ENCODE results near the gene C5orf47. TPM values are rescaled to one million over a fixed set of nuclear protein-coding genes. Genes with fewer than 3 reads are reported as not detected.
A peak's percentile ranks its signal among the peaks of the same experiment; 100 is the strongest.

C5orf47 gene, protein sequence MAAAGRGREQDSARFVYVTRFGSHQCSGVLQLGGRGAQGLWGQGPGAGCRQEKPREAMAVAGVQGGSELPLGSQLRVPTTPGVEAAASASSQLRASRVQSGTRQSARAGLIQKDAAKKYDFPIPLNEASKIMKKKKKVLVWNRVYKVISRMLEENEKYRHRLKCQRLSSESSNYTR
- polyA plus RNA-seq (2013): 0.04 and 0.12 TPM in 2 replicates

DNA sequence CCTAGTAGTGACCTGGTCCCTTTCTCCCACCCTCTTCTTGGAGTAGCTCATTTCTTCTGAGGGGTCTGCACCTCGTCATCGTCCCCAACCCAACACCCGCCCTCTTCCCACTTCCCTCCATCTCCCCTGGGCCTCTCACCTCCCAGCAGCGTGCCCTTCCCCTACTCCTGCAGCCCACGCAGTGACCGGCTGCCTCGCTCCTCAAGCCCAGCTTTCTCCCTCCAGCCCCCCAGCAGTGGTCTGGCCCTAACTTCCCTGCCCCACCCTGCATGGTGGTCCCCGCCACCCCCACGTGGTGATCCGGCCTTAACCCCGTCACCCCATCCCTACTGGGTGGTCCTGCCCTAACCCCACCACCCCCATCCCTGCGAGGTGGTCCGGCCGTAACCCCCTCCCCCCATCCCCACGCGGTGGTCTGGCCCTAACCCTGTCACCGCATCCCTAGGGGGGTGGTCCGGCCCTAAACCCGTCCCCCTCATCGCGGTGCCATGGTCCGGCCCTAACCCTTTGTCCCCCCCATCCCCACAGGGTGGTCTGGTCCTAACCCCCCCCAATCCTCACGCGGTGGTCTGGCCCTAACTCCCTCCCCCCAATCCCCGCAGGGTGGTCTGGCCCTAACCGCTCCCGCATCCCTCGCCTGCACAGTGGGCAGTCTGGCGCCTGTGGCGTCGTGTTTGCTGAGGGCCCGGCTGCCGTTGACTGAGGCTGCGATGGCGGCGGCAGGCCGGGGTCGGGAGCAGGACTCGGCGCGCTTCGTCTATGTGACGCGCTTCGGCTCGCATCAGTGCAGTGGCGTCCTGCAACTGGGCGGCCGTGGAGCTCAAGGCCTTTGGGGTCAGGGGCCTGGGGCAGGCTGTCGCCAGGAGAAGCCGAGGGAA is at the start of gene C5orf47:
C5orf47 (plus strand) TSS at position 617 of the 878 bp plus-strand sequence; CDS start at position 711, 94 bp downstream.
- no peak within 1 kb of the TSS for H2BK12ac ChIP-seq (ENCODE audit: low read length)
- H3K23ac ChIP-seq (ENCODE audit: low read length): no peak within 1 kb of the TSS
- no peaks in the 10 kb centered on the region for H3K27me3 ChIP-seq (ENCODE audit: insufficient read depth, low read length)
- no peaks in the 10 kb centered on the region for H3K79me1 ChIP-seq (ENCODE audit: low read length)
- H3K14ac ChIP-seq (ENCODE audit: low read length): no peak within 1 kb of the TSS
- H4K91ac ChIP-seq (ENCODE audit: low read depth, low read length): no peak within 1 kb of the TSS
- no peaks in the 10 kb centered on the region for H3K36me3 ChIP-seq (ENCODE audit: control insufficient read depth in 1 of 2, insufficient read depth in 2 of 2, low read length in 2 of 2)
- H2BK120ac ChIP-seq (ENCODE audit: insufficient read depth, low read length, poor library complexity): no peak within 1 kb of the TSS
- H3K27ac ChIP-seq (ENCODE audit: low read depth, low read length): no peak within 1 kb of the TSS
- no peak within 1 kb of the TSS for H2BK5ac ChIP-seq (ENCODE audit: low read depth, low read length, poor library complexity)
- H3K9ac ChIP-seq (ENCODE audit: low read length): no peak within 1 kb of the TSS
- WGBS (ENCODE audit: extremely low coverage, insufficient coverage, insufficient read length): no CpG with 5 or more reads among the region's 51 CpGs
- no peak within 1 kb of the TSS for H3K4me2 ChIP-seq (ENCODE audit: low read length)
- no peak within 1 kb of the TSS for H3K4ac ChIP-seq (ENCODE audit: low read depth, low read length)
- no peaks in the 10 kb centered on the region for H3K4me1 ChIP-seq (ENCODE audit: control insufficient read depth in 1 of 2, insufficient read depth in 2 of 2, low read length in 2 of 2)
- no peak within 1 kb of the TSS for H2AK5ac ChIP-seq (ENCODE audit: low read length)
- no peak within 1 kb of the TSS for H4K12ac ChIP-seq (ENCODE audit: low read depth, low read length)
- H3K18ac ChIP-seq (ENCODE audit: low read length): no peak within 1 kb of the TSS
- H4K8ac ChIP-seq (ENCODE audit: low read depth, low read length): no peak within 1 kb of the TSS
- H2AFZ ChIP-seq (ENCODE audit: insufficient read depth, low read length, poor library complexity): no peak within 1 kb of the TSS
- peaks cover 3% of the 10 kb centered on the region for H3K9me3 ChIP-seq (ENCODE audit: insufficient read depth, low read depth, low read length)
- DNase-seq: no peak
- H3K4me3 ChIP-seq (ENCODE audit: low read depth, low read length): no peak within 1 kb of the TSS
- H3K79me2 ChIP-seq (ENCODE audit: control insufficient read depth, insufficient read depth, low read length, poor library complexity): no peaks in the 10 kb centered on the region

DNA sequence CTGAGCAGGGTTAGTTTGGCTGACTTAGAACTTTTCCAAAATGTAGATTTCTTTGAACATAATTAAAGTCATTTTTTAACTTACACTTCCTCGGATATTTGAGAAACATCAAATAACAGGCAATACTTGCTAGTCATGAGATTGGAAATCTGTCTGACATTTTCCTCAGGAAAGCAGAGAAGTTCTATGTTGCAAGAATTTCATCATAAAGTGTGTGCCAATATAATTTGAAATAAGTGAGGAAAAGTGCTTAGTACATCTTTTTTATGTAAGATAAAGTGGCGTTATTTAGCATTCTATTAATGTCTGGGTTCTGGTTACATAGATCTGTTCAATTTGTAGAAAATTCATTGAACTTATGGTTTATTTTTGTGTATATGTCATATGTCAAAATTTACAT is 48.7 kb upstream of the C5orf47 start:
- Histone ChIP-seq H3K79me2 (ENCODE audit: control insufficient read depth, insufficient read depth, low read length, poor library complexity) (no peaks in the 10 kb centered on the region), H2BK120ac (ENCODE audit: insufficient read depth, low read length, poor library complexity) (no peak overlapping the region), H3K27me3 (ENCODE audit: insufficient read depth, low read length) (no peaks in the 10 kb centered on the region), H3K4me2 (ENCODE audit: low read length) (no peak overlapping the region), H3K14ac (ENCODE audit: low read length) (no peak overlapping the region), H3K27ac (ENCODE audit: low read depth, low read length) (no peak overlapping the region), H3K4me3 (ENCODE audit: low read depth, low read length) (no peak overlapping the region), H3K9ac (ENCODE audit: low read length) (no peak overlapping the region), H3K79me1 (ENCODE audit: low read length) (no peaks in the 10 kb centered on the region), H2AK5ac (ENCODE audit: low read length) (no peak overlapping the region), H4K91ac (ENCODE audit: low read depth, low read length) (no peak overlapping the region), H3K36me3 (ENCODE audit: control insufficient read depth in 1 of 2, insufficient read depth in 2 of 2, low read length in 2 of 2) (peaks cover 4 to 5% of the 10 kb centered on the region in 2 experiments), H3K4ac (ENCODE audit: low read depth, low read length) (no peak overlapping the region), H3K9me3 (ENCODE audit: insufficient read depth, low read depth, low read length) (no peaks in the 10 kb centered on the region), H3K23ac (ENCODE audit: low read length) (no peak overlapping the region), H3K18ac (ENCODE audit: low read length) (no peak overlapping the region), H4K8ac (ENCODE audit: low read depth, low read length) (no peak overlapping the region), H3K4me1 (ENCODE audit: control insufficient read depth in 1 of 2, insufficient read depth in 2 of 2, low read length in 2 of 2) (peaks cover 0 to 3% of the 10 kb centered on the region in 2 experiments), H2AFZ (ENCODE audit: insufficient read depth, low read length, poor library complexity) (no peak overlapping the region), H2BK12ac (ENCODE audit: low read length) (no peak overlapping the region), H2BK5ac (ENCODE audit: low read depth, low read length, poor library complexity) (no peak overlapping the region), H4K12ac (ENCODE audit: low read depth, low read length) (no peak overlapping the region)
- no CpG with 5 or more reads among the region's 2 CpGs for WGBS (ENCODE audit: extremely low coverage, insufficient coverage, insufficient read length)
- peak in 1 of 2 donors; percentile 21 for DNase-seq

DNA sequence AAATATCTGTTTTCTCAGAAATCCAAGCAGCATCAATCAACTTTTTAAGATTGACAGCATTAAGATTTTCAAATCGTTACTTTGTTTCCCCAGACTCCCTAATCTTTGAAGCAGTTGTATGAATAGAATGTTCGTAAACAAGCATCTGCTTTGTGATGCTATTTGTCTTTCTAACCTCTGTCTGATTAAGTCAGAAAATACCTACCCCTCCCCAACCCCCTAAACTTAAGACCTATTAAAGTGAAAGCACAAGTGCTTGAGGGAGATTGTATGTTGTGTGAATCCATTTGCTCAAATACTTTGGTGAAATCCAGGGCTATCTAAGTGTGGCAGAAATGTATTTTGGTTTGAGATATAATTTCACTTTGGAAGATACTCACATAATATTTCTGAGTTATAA is 47.9 kb upstream of the C5orf47 start:
- Histone ChIP-seq H3K4me1 (ENCODE audit: control insufficient read depth in 1 of 2, insufficient read depth in 2 of 2, low read length in 2 of 2) (peaks cover 0 to 3% of the 10 kb centered on the region in 2 experiments), H3K18ac (ENCODE audit: low read length) (no peak overlapping the region), H3K27ac (ENCODE audit: low read depth, low read length) (no peak overlapping the region), H4K8ac (ENCODE audit: low read depth, low read length) (no peak overlapping the region), H3K4me2 (ENCODE audit: low read length) (no peak overlapping the region), H3K36me3 (ENCODE audit: control insufficient read depth in 1 of 2, insufficient read depth in 2 of 2, low read length in 2 of 2) (peaks cover 4 to 5% of the 10 kb centered on the region in 2 experiments), H3K9ac (ENCODE audit: low read length) (no peak overlapping the region), H2AFZ (ENCODE audit: insufficient read depth, low read length, poor library complexity) (no peak overlapping the region), H3K79me1 (ENCODE audit: low read length) (no peaks in the 10 kb centered on the region), H2BK5ac (ENCODE audit: low read depth, low read length, poor library complexity) (no peak overlapping the region), H3K4ac (ENCODE audit: low read depth, low read length) (no peak overlapping the region), H3K9me3 (ENCODE audit: insufficient read depth, low read depth, low read length) (no peaks in the 10 kb centered on the region), H3K4me3 (ENCODE audit: low read depth, low read length) (no peak overlapping the region), H2BK12ac (ENCODE audit: low read length) (no peak overlapping the region), H3K79me2 (ENCODE audit: control insufficient read depth, insufficient read depth, low read length, poor library complexity) (no peaks in the 10 kb centered on the region), H4K12ac (ENCODE audit: low read depth, low read length) (no peak overlapping the region), H3K27me3 (ENCODE audit: insufficient read depth, low read length) (no peaks in the 10 kb centered on the region), H3K23ac (ENCODE audit: low read length) (no peak overlapping the region), H4K91ac (ENCODE audit: low read depth, low read length) (no peak overlapping the region), H2AK5ac (ENCODE audit: low read length) (no peak overlapping the region), H3K14ac (ENCODE audit: low read length) (no peak overlapping the region), H2BK120ac (ENCODE audit: insufficient read depth, low read length, poor library complexity) (no peak overlapping the region)
- no CpG with 5 or more reads among the region's 2 CpGs for WGBS (ENCODE audit: extremely low coverage, insufficient coverage, insufficient read length)
- DNase-seq: no peak

DNA sequence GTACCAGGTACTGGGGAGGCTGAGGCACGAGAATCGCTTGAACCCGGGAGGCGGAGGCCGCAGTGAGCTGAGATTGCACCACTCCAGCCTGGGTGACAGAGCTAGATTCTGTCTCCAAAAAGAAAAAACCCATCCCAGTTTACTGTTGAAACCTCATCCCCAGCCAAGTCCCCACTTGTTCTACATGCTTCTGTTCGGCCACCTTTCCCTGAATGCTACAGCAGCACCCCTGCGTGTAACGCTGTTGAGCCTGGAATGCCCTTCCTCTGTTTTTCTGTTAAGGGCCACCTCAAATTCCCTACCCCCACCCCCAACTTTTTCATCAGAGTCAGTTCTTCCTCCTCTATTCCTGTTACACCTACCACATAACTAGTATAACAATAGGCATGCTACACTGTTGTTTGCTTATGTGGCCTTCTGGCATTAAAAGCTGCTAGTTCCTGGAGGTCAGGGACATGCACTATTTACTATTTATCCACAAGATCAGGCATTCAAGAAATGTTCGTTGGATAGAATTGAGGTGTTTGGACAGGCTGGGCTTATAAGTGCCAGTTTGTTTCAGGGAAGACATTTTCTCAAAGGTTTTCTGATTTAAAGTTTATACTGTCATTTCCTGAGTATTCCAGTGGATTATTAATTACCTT is 47.1 kb upstream of the C5orf47 start:
- no peak overlapping the region for H3K4me2 ChIP-seq (ENCODE audit: low read length)
- H2BK120ac ChIP-seq (ENCODE audit: insufficient read depth, low read length, poor library complexity): no peak overlapping the region
- H3K4ac ChIP-seq (ENCODE audit: low read depth, low read length): no peak overlapping the region
- no peak overlapping the region for H4K12ac ChIP-seq (ENCODE audit: low read depth, low read length)
- no peak overlapping the region for H3K4me3 ChIP-seq (ENCODE audit: low read depth, low read length)
- H3K4me1 ChIP-seq (ENCODE audit: control insufficient read depth in 1 of 2, insufficient read depth in 2 of 2, low read length in 2 of 2): peaks cover 0 to 3% of the 10 kb centered on the region in 2 experiments
- H3K27me3 ChIP-seq (ENCODE audit: insufficient read depth, low read length): no peaks in the 10 kb centered on the region
- no peak overlapping the region for H4K8ac ChIP-seq (ENCODE audit: low read depth, low read length)
- H3K79me1 ChIP-seq (ENCODE audit: low read length): no peaks in the 10 kb centered on the region
- no peak overlapping the region for H3K9ac ChIP-seq (ENCODE audit: low read length)
- H2BK12ac ChIP-seq (ENCODE audit: low read length): no peak overlapping the region
- peaks cover 4 to 7% of the 10 kb centered on the region in 2 experiments for H3K36me3 ChIP-seq (ENCODE audit: control insufficient read depth in 1 of 2, insufficient read depth in 2 of 2, low read length in 2 of 2)
- H4K91ac ChIP-seq (ENCODE audit: low read depth, low read length): no peak overlapping the region
- H2AK5ac ChIP-seq (ENCODE audit: low read length): no peak overlapping the region
- H2BK5ac ChIP-seq (ENCODE audit: low read depth, low read length, poor library complexity): no peak overlapping the region
- no peaks in the 10 kb centered on the region for H3K9me3 ChIP-seq (ENCODE audit: insufficient read depth, low read depth, low read length)
- H3K14ac ChIP-seq (ENCODE audit: low read length): no peak overlapping the region
- no peaks in the 10 kb centered on the region for H3K79me2 ChIP-seq (ENCODE audit: control insufficient read depth, insufficient read depth, low read length, poor library complexity)
- no peak overlapping the region for H3K18ac ChIP-seq (ENCODE audit: low read length)
- H3K23ac ChIP-seq (ENCODE audit: low read length): no peak overlapping the region
- no peak overlapping the region for H3K27ac ChIP-seq (ENCODE audit: low read depth, low read length)
- DNase-seq: no peak
- no peak overlapping the region for H2AFZ ChIP-seq (ENCODE audit: insufficient read depth, low read length, poor library complexity)
- no CpG with 5 or more reads among the region's 9 CpGs for WGBS (ENCODE audit: extremely low coverage, insufficient coverage, insufficient read length)

Data from trophoblast cell (in vitro differentiated cells and primary cell).